DOHH2 (cell line): ENCODE results near the gene ZMAT3.

Experiments
- CTCF ChIP-seq: fragments of 200-600 bp; sonication (generic); IDR thresholded peaks from one replicate; pipeline ENCODE4 v1.5.1; 2014; ENCODE audit warnings: antibody characterized with exemption, mild to moderate bottlenecking, low read depth, low read length; ENCODE audit not compliant: poor library complexity, severe bottlenecking
- EZH2phosphoT487 ChIP-seq: fragments of 200-600 bp; sonication (generic); IDR thresholded peaks from 2 replicates; pipeline ENCODE4 v1.6.1; 2017; ENCODE audit warnings: borderline replicate concordance, mild to moderate bottlenecking, antibody characterized with exemption, low read length, moderate library complexity, mixed read lengths

DNA sequence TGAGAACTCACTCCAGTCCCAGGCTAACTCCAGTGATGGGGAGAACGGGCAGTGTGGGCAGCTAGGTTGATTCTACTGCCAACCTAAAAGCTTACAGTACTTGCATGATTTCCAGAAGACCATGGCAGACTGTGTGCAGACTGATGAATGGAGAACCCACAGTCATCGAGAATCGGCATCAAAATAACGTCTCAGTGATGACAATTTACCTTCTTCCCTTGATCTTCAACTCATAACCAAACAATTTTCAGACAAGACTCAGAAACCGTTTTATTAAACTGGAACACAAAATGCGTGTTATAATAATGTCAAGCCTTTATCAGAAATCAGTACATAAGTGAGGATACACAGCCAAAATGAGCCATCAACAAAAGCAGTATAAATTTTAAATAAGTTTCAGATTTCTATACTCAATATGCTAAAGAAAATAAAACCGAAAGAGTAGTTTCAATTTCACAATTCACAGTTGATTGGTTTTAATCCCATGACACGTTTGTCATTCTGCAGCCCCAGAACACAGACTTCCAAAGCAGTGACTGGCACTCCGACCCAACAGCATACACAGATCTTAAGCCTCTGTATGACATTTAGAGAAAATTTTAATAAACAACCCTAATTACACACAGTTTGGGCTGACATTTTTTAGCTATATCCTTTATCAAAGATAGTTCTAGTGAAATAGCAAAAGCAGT lies 54.5 kb downstream of the ZMAT3 start:
- TF ChIP-seq CTCF, result no peak
- no peak for TF ChIP-seq EZH2phosphoT487
